SU-DHL-6 (cell line): ENCODE data around the gene PLXNA2.

ENCODE experiments used
- H2AFZ ChIP-seq: fragments of 200-600 bp; sonication (generic); 2 replicates; pipeline ENCODE4 v1.6.1; 2014; ENCODE audit warnings: low read depth, mild to moderate bottlenecking, moderate library complexity, mixed read lengths, antibody characterized with exemption, low read length; ENCODE audit not compliant: severe bottlenecking
- H3F3A ChIP-seq: fragments of 200-600 bp; shearing (Covaris generic); 2 replicates; pipeline ENCODE4 v1.6.0; 2016; ENCODE audit warnings: antibody characterized with exemption, mild to moderate bottlenecking; ENCODE audit not compliant: insufficient read depth
- H3K27ac ChIP-seq: fragments of 200-600 bp; sonication (generic); 2 replicates; pipeline ENCODE4 v1.5.1; 2016; ENCODE audit warnings: low read depth, mild to moderate bottlenecking, low read length, moderate library complexity, mixed read lengths
- H3K27me3 ChIP-seq: fragments of 200-600 bp; sonication (generic), shearing (Covaris generic); 2 replicates; pipeline ENCODE4 v1.6.0; 2014; ENCODE audit warnings: mild to moderate bottlenecking, low read length
- H3K36me3 ChIP-seq: fragments of 200-600 bp; sonication (generic); 2 replicates; pipeline ENCODE4 v1.6.1; 2014; ENCODE audit warnings: mild to moderate bottlenecking, low read length, mixed read lengths
- H3K4me2 ChIP-seq: fragments of 300-600, 200-600 bp; shearing (Covaris generic), sonication (generic); 2 replicates; pipeline ENCODE4 v1.6.0; 2014; ENCODE audit warnings: low read length, low read depth, mild to moderate bottlenecking; ENCODE audit not compliant: poor library complexity, severe bottlenecking
- H3K4me3 ChIP-seq: fragments of 200-600 bp; sonication (generic); 2 replicates; pipeline ENCODE4 v1.5.1; 2014; ENCODE audit warnings: antibody characterized with exemption, low read length, mild to moderate bottlenecking, mixed read lengths; ENCODE audit not compliant: insufficient read depth, poor library complexity, severe bottlenecking
- H3K79me2 ChIP-seq: fragments of 200-600 bp; sonication (generic); 2 replicates; pipeline ENCODE4 v1.6.1; 2014; ENCODE audit warnings: mild to moderate bottlenecking, low read length, moderate library complexity; ENCODE audit not compliant: insufficient read depth
- H3K9ac ChIP-seq: fragments of 200-600 bp; sonication (generic); 2 replicates; pipeline ENCODE4 v1.7.0; 2014; ENCODE audit warnings: mild to moderate bottlenecking, low read length
- H3K9me2 ChIP-seq: fragments of 200-600 bp; sonication (generic); replicated peaks from 2 replicates; pipeline ENCODE4 v1.6.1; 2014; ENCODE audit warnings: low read length; ENCODE audit not compliant: insufficient read depth
- H3K9me3 ChIP-seq: fragments of 200-600 bp; sonication (generic); 2 replicates; pipeline ENCODE4 v1.6.1; 2014; ENCODE audit warnings: low read length, mixed read lengths; ENCODE audit not compliant: insufficient read depth
- H4K20me1 ChIP-seq: fragments of 200-600 bp; sonication (generic); 2 replicates; pipeline ENCODE4 v1.6.1; 2014; ENCODE audit warnings: low read depth, mild to moderate bottlenecking, antibody characterized with exemption, low read length, moderate library complexity, mixed read lengths
- CTCF ChIP-seq: fragments of 200-600 bp; sonication (generic); IDR thresholded peaks from one replicate; pipeline ENCODE4 v1.5.1; 2017; ENCODE audit warnings: antibody characterized with exemption, mild to moderate bottlenecking, low read length, moderate library complexity; ENCODE audit not compliant: insufficient read depth, poor library complexity, severe bottlenecking
- EZH2phosphoT487 ChIP-seq: fragments of 200-600 bp; sonication (generic), shearing (Covaris generic); conservative IDR thresholded peaks from 2 replicates; pipeline ENCODE4 v1.6.1; 2018; ENCODE audit warnings: mild to moderate bottlenecking, antibody characterized with exemption, low read length, moderate library complexity, mixed read lengths

The PLXNA2 gene

DNA sequence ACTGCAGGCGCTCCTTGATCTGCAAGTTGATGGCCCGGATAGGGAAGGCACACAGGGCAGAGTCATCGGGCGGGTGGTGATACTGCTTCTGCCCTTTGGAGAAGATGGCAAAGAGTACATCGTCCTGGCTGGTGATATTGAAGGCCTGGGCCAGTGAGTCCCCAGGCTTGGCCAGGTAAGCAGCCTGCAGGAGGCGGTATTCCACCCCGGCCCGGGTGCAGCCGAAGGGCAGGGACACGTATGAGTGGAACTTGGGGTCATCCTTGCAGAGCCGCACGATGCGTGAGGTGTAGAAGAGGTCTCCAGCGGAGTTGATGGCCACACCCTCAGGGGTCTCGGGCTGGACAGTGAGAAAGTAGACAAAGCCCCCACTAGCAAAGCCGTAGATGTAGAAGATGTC is 27.4 kb downstream of the PLXNA2 start:
- Histone ChIP-seq H3K36me3 (no peaks in the 10 kb centered on the region), H3K9me2 (no peaks in the 10 kb centered on the region), H3K27me3 (no peaks in the 10 kb centered on the region), H3F3A (no peaks in the 10 kb centered on the region), H3K9ac (no peak overlapping the region), H3K4me2 (no peak overlapping the region), H3K79me2 (no peaks in the 10 kb centered on the region), H2AFZ (no peak overlapping the region), H3K4me3 (no peak overlapping the region), H3K9me3 (no peaks in the 10 kb centered on the region), H4K20me1 (no peaks in the 10 kb centered on the region), H3K27ac (no peak overlapping the region)
- TF ChIP-seq CTCF = no peak
- TF ChIP-seq EZH2phosphoT487 = no peak

DNA sequence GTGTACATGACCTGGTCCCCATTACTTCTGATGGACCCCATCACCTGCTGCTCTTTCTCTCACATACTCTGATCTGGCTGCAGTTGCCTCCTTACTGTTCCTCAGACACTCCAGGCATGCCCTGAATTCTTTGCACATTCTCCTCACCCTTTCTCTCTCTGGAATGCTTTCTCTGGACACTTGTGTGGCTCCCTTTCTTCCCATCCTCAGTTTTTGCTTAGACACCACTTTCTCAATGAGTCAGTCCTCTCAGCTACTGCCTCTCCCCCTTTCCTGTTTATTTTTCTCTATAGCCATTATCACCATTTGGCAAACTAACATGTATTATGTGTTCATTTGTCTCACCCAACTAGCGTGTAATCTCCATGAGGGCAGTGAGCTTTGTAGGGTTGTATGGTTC is 28.1 kb downstream of the PLXNA2 start:
- Histone ChIP-seq H4K20me1 (no peaks in the 10 kb centered on the region), H2AFZ (no peak overlapping the region), H3K79me2 (no peaks in the 10 kb centered on the region), H3K9me2 (no peaks in the 10 kb centered on the region), H3K9ac (no peak overlapping the region), H3K4me3 (no peak overlapping the region), H3K9me3 (no peaks in the 10 kb centered on the region), H3K27ac (no peak overlapping the region), H3K27me3 (no peaks in the 10 kb centered on the region), H3F3A (no peaks in the 10 kb centered on the region), H3K36me3 (no peaks in the 10 kb centered on the region), H3K4me2 (no peak overlapping the region)
- TF ChIP-seq EZH2phosphoT487 = no peak
- TF ChIP-seq CTCF = no peak

GRCh38 chr1:208215393-208215792 is 28.8 kb downstream of the PLXNA2 start:
- Histone ChIP-seq H3F3A (no peaks in the 10 kb centered on the region), H3K9me2 (no peaks in the 10 kb centered on the region)

More at GRCh38 chr1:208215393-208215792, 28.8 kb downstream of the PLXNA2 start:
- H3K27me3 ChIP-seq = no peaks in the 10 kb centered on the region
- H2AFZ ChIP-seq = no peak overlapping the region
- H3K27ac ChIP-seq = no peak overlapping the region
- H3K9me3 ChIP-seq = no peaks in the 10 kb centered on the region
- TF ChIP-seq CTCF = no peak
- no peak for TF ChIP-seq EZH2phosphoT487
- no peaks in the 10 kb centered on the region for H4K20me1 ChIP-seq
- no peak overlapping the region for H3K4me3 ChIP-seq
- H3K79me2 ChIP-seq = no peaks in the 10 kb centered on the region
- no peak overlapping the region for H3K9ac ChIP-seq
- H3K36me3 ChIP-seq = no peaks in the 10 kb centered on the region
- H3K4me2 ChIP-seq = no peak overlapping the region
